Common myeloid progenitor, CD34-positive (primary cell): ENCODE results near the gene TMEM63A.
A peak's percentile ranks its signal among the peaks of the same experiment; 100 is the strongest.

ENCODE experiments used
- CTCF ChIA-PET: fragments of 350-600 bp; sonication (Branson Sonifier 250); formaldehyde crosslinking; loops from one replicate; lab custom pipeline; 2021; ENCODE audit warnings: antibody characterized with exemption; lab: Charles Lee
- POLR2A ChIA-PET: fragments of 350-600 bp; sonication (Branson Sonifier 250); formaldehyde crosslinking; loops from one replicate; lab custom pipeline; 2021; ENCODE audit warnings: antibody characterized with exemption; lab: Charles Lee
- DNase-seq, 3 donors: peaks; one replicate each; pipeline versions ENCODE4 v3.0.0 to v3.0.0-alpha.2; 2013
- H3K27ac ChIP-seq, 2 experiments: 1 replicate in 1 of 2; 2 replicates in 1 of 2; pipeline ENCODE4 v1.7.0; 2013; ENCODE audit warnings: inconsistent platforms in 2 of 2, low read length in 2 of 2, mild to moderate bottlenecking in 2 of 2, low read depth in 1 of 2, moderate library complexity in 1 of 2; ENCODE audit not compliant: severe bottlenecking in 2 of 2, insufficient read depth in 1 of 2, poor library complexity in 1 of 2
- H3K27me3 ChIP-seq, 5 experiments: replicated peaks in 2 of 5; 1 replicate in 3 of 5; 2 replicates in 2 of 5; pipeline versions ENCODE4 v1.6.1 to v1.7.0; 2013; ENCODE audit warnings: low read length in 4 of 5, mild to moderate bottlenecking in 2 of 5, moderate library complexity in 2 of 5, inconsistent platforms in 1 of 5; ENCODE audit not compliant: insufficient read depth in 5 of 5, control insufficient read depth in 4 of 5
- H3K36me3 ChIP-seq, 4 experiments: 1 replicate in 2 of 4; 2 replicates in 2 of 4; pipeline versions ENCODE4 v1.6.1 to v1.7.0; 2013; ENCODE audit warnings: low read length in 3 of 4, control low read depth in 1 of 4, mild to moderate bottlenecking in 1 of 4; ENCODE audit not compliant: control insufficient read depth in 4 of 4, insufficient read depth in 4 of 4
- H3K4me1 ChIP-seq, 4 experiments: 1 replicate in 3 of 4; 2 replicates in 1 of 4; pipeline versions ENCODE4 v1.6.1 to v1.7.1; 2013; ENCODE audit warnings: low read length in 3 of 4, mild to moderate bottlenecking in 3 of 4, control low read depth in 1 of 4, inconsistent platforms in 1 of 4, moderate library complexity in 1 of 4; ENCODE audit not compliant: control insufficient read depth in 4 of 4, insufficient read depth in 4 of 4; ENCODE audit errors: control extremely low read depth in 1 of 4
- H3K4me3 ChIP-seq, 7 experiments: 1 replicate in 4 of 7; 2 replicates in 3 of 7; pipeline versions ENCODE4 v1.5.1 to v1.7.0; 2013; ENCODE audit warnings: mild to moderate bottlenecking in 7 of 7, low read length in 6 of 7, moderate library complexity in 6 of 7, inconsistent platforms in 2 of 7, low read depth in 2 of 7, control low read depth in 1 of 7; ENCODE audit not compliant: insufficient read depth in 4 of 7, control insufficient read depth in 1 of 7; ENCODE audit errors: extremely low read depth in 1 of 7
- H3K9me3 ChIP-seq, 5 experiments: 1 replicate in 4 of 5; 2 replicates in 1 of 5; pipeline versions ENCODE4 v1.6.1 to v1.7.1; 2013; ENCODE audit warnings: low read length in 4 of 5, mild to moderate bottlenecking in 2 of 5, inconsistent platforms in 1 of 5, low read depth in 1 of 5, moderate library complexity in 1 of 5; ENCODE audit not compliant: control insufficient read depth in 4 of 5, insufficient read depth in 2 of 5; ENCODE audit errors: control extremely low read depth in 1 of 5
- WGBS: methylation state at CpG from one replicate; pipeline ENCODE4 v1.1.5; 2013; ENCODE audit not compliant: insufficient coverage; 5-methylcytosine and 5-hydroxymethylcytosine counted together

Gene TMEM63A

DNA sequence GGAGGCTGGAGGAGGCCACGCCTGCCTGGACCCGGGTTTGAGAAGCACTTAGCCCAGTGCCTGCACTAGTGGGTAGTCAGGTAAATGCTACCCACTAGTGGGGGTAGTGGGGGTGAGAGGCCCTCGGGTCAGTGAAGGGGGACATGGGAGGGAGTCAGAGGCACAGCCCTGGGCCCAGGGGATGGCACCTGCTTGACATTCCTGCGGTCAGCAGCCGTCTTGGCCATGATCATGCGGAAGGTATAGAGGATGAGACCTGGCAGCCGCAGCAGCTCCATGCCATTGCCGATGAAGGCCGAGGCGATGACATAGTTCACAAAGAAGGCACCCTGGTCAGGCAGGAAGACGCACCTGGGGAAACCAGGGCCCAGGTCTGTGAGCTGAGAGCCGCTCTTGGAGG lies 28.7 kb downstream of the TMEM63A start:
- no peak for DNase-seq
- peaks cover 24 to 80% (median 54%) of the 10 kb centered on the region in 4 experiments for H3K36me3 ChIP-seq
- ChIA-PET CTCF (interaction anchor here (1.8 kb wide), 1 partner anchor 25 kb away, joined by 4 read pairs; no protein-coding TSS in a partner anchor), POLR2A (interaction anchor here (0.5 kb wide), 1 partner anchor 114 kb away, joined by 3 read pairs; no protein-coding TSS in a partner anchor)
- H3K27ac ChIP-seq: no peak overlapping the region
- H3K4me1 ChIP-seq: peaks cover 0 to 15% (median 7%) of the 10 kb centered on the region in 4 experiments
- WGBS: over 99% methylated on average over 12 of the region's 12 CpGs
- no peaks in the 10 kb centered on the region for H3K9me3 ChIP-seq
- H3K4me3 ChIP-seq: no peak overlapping the region
- H3K27me3 ChIP-seq: no peaks in the 10 kb centered on the region

DNA sequence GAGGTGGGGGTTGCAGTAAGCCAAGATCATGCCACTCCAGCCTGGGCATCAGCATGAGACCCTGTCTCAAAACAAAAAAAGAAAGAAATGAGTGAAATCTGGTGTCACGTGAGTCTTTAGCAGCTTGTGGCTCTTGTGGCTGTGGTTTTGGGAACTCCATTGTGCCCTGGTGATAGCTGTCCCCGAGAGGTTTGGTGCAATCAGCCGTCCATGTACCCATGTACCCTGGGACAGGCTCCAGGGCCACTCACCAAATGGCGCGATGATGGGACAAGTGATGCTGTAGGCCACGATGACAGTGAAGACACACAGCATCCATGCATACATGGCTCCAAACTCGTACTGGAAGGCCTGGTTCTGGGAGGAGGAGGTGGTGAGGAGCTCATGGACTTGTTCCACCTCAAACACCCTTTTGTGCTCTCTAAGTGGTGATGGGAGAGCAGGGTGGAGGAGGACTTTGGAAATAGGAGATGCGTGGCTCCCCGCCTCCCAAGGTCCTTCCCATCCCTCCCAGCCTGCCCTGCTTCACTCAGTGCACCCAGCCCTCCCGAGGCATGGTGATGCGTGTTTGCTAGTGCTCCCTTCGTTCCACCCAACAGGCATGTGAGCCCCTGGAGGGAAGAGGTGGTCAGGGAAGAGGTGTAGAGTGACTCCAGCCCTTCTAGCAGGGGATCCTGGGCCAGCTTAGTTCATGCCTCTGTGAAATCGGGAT lies 29.6 kb downstream of the TMEM63A start:
- peaks cover 0 to 15% (median 7%) of the 10 kb centered on the region in 4 experiments for H3K4me1 ChIP-seq
- H3K27ac ChIP-seq: no peak overlapping the region
- no peak overlapping the region for H3K4me3 ChIP-seq
- WGBS: 93% methylated on average over 10 of the region's 13 CpGs
- ChIA-PET CTCF (interaction anchor here (1.4 to 1.8 kb wide), 2 partner anchors 25 to 30 kb away, joined by 3 to 4 read pairs; partner anchors contain the start of gene TMEM63A), POLR2A (no interaction called here)
- no peaks in the 10 kb centered on the region for H3K9me3 ChIP-seq
- H3K27me3 ChIP-seq: no peaks in the 10 kb centered on the region
- no peak for DNase-seq
- peaks cover 24 to 84% (median 56%) of the 10 kb centered on the region in 4 experiments for H3K36me3 ChIP-seq

DNA sequence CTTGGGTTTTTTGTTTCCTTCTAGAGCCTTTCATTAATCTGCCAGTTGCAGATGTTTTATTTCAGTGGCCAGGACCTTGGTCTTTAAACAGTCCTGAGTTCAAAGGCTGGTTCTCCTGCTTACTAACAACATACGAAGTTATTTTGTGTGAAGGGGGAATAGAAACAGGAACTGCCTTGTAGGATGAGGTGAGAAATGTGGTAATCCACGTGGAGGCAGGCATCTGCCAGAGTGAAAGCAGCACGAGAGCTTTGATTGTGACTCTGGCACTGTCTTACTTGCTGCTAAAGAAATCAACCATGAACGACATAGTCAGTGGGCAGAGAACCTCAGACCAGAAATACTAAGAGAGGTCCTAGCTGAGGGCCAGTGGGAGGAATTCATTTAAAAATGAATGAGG lies 30.4 kb downstream of the TMEM63A start:
- Histone ChIP-seq H3K4me1 (peaks cover 0 to 15% (median 7%) of the 10 kb centered on the region in 4 experiments), H3K9me3 (no peaks in the 10 kb centered on the region), H3K27ac (no peak overlapping the region), H3K4me3 (no peak overlapping the region), H3K27me3 (no peaks in the 10 kb centered on the region), H3K36me3 (peaks cover 27 to 84% (median 58%) of the 10 kb centered on the region in 4 experiments)
- ChIA-PET POLR2A (no interaction called here), CTCF (interaction anchor here (1.4 to 1.8 kb wide), 2 partner anchors 26 to 31 kb away, joined by 3 to 4 read pairs; partner anchors contain the start of gene TMEM63A)
- DNase-seq: peak in 2 of 3 donors; percentile 40 to 50
- WGBS: 81% methylated on average over 4 of the region's 4 CpGs

DNA sequence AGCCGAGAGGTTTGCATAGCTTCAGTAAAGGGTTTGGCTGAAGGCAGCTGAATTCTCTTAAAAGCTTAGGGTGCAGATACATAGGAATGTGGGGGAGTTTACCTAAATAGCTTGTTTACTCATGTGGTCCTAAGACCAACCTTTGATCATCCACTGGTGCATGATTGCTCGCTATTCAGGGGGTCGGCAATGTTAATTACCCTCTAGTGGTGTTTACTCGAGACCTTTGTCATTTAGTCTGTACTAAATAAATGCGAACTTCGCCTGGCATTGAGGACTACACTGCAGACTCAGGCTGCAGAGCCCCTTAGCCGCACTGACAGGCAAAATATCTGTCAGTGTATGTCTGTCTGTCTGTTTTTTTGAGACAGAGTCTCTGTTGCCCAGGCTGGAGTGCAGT lies 31.8 kb downstream of the TMEM63A start:
- Histone ChIP-seq H3K9me3 (no peaks in the 10 kb centered on the region), H3K4me3 (no peak overlapping the region), H3K36me3 (peaks cover 29 to 90% (median 61%) of the 10 kb centered on the region in 4 experiments), H3K27ac (no peak overlapping the region), H3K4me1 (peaks cover 0 to 6% (median 2%) of the 10 kb centered on the region in 4 experiments), H3K27me3 (no peaks in the 10 kb centered on the region)
- DNase-seq: no peak
- ChIA-PET CTCF (interaction anchor here (1.2 to 1.4 kb wide), 4 partner anchors 9 to 35 kb away, joined by 3 read pairs; no protein-coding TSS in a partner anchor), POLR2A (no interaction called here)
- WGBS: 100% methylated on average over 7 of the region's 7 CpGs

DNA sequence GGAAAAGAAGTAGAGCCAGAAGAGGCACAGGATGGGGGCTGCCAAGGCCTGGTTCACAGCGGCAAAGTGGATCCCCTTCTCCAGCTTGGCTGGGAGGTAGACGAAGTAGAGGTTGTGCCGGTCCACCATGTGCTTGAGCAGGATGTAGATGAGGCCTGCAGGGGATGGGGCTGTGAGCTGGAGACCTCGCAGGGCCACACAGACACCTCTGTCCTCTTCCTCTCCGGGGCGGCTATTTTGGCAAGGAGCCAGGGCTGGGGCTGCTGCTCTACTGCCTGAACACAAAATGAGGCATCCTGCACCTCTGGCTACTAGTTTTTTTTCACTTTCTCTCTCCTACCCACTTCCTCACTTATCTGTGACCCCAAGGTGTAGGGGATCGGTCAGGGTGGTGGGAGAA lies 32.3 kb downstream of the TMEM63A start:
- POLR2A ChIA-PET: no interaction called here
- no peak overlapping the region for H3K27ac ChIP-seq
- no peaks in the 10 kb centered on the region for H3K27me3 ChIP-seq
- H3K9me3 ChIP-seq: no peaks in the 10 kb centered on the region
- peaks cover 28 to 90% (median 59%) of the 10 kb centered on the region in 4 experiments for H3K36me3 ChIP-seq
- DNase-seq: peak in 2 of 3 donors; percentile 37 to 40
- CTCF ChIA-PET: interaction anchor here (1.2 to 1.6 kb wide), 4 partner anchors 10 to 375 kb away, joined by 3 to 5 read pairs (median 3); no protein-coding TSS in a partner anchor
- WGBS: 3% methylated on average over 3 of the region's 7 CpGs
- H3K4me3 ChIP-seq: no peak overlapping the region
- H3K4me1 ChIP-seq: peaks cover 0 to 6% (median 2%) of the 10 kb centered on the region in 4 experiments

DNA sequence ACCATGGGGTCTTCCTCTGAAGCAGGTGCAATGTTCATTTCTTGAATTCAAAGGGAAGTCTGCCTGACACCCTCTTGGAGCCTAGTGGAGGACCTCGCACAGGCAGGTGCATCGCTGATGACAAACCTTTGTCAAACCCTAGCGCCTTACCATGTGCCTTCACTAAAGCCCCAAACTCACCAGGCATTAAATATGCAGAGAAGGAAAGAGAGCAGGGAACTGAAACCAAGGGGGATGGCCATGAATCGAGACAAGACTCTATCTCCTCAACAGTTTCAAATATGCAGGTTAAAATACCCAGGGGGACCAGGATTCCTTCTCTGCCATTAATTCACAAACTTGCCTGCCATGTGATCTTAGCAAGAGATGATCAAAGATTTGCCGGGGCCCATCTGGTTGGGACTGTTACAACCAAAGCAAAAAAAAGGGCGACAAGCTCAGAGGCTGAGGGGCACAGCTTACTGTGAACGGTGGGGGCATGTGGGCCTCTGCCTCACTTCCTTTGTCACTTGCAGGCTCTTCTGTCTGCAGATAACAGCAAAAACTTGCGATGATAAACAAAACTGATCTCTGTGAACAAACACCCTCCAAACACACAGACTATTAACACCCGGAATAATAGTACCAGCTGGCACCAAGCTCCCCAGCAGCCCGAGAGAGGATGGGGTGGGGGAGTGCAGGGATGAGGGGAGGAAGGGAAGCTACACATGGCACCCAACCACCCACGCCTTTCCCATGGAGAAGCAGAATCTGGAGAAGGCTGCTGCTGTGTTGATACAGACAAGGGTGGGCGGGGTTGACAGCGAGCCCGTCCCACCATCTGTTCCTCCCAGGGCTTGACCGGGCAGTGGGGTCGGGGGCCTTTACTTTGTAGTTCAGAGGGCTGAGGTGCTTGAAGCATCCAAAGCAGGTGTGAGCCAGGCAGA lies 33.9 kb downstream of the TMEM63A start:
- H3K27ac ChIP-seq: no peak overlapping the region
- H3K36me3 ChIP-seq: peaks cover 20 to 75% (median 47%) of the 10 kb centered on the region in 4 experiments
- ChIA-PET CTCF (interaction anchor here (1.6 kb wide), 1 partner anchor 374 kb away, joined by 5 read pairs; no protein-coding TSS in a partner anchor), POLR2A (no interaction called here)
- H3K27me3 ChIP-seq: no peaks in the 10 kb centered on the region
- WGBS: 91% methylated on average over 8 of the region's 16 CpGs
- H3K9me3 ChIP-seq: no peaks in the 10 kb centered on the region
- H3K4me1 ChIP-seq: peaks cover 0 to 6% (median 2%) of the 10 kb centered on the region in 4 experiments
- no peak overlapping the region for H3K4me3 ChIP-seq
- peak in 2 of 3 donors; percentile 22 to 26 for DNase-seq
